ENCODE data around the gene DUT.

DUT gene

GRCh38 chr15:48360841-48361240 is 29.6 kb downstream of the DUT start:
- H3K9ac ChIP-seq (ENCODE audit: low read length), result peak overlapping the region; percentile 15
- no peak overlapping the region for H3K23ac ChIP-seq (ENCODE audit: low read length in 2 of 2)
- peaks cover 6% of the 10 kb centered on the region for H3K9me3 ChIP-seq (ENCODE audit: control insufficient read depth, low read length)
- peak; percentile 53 for DNase-seq
- H3K4ac ChIP-seq (ENCODE audit: low read depth in 1 of 2, low read length in 2 of 2), result no peak overlapping the region
- H2AFZ ChIP-seq (ENCODE audit: low read depth, low read length), result no peak overlapping the region
- no peaks in the 10 kb centered on the region for H3K79me1 ChIP-seq (replicated peaks; ENCODE audit: low read length, poor library complexity, severe bottlenecking)
- H4K91ac ChIP-seq (ENCODE audit: low read length), result no peak overlapping the region
- H3K4me3 ChIP-seq (ENCODE audit: insufficient read depth in 1 of 2, low read depth in 1 of 2, low read length in 2 of 2), result no peak overlapping the region
- H3K36me3 ChIP-seq (ENCODE audit: control insufficient read depth in 1 of 2, insufficient read depth in 2 of 2, low read depth in 1 of 2, low read length in 2 of 2), result no peaks in the 10 kb centered on the region
- H2AK5ac ChIP-seq (ENCODE audit: low read length, severe bottlenecking), result no peak overlapping the region
- H3K18ac ChIP-seq (ENCODE audit: low read depth in 1 of 2, low read length in 2 of 2), result no peak overlapping the region
- H2BK12ac ChIP-seq (ENCODE audit: low read length in 2 of 2), result no peak overlapping the region
- no peak overlapping the region for H3K27ac ChIP-seq (ENCODE audit: low read length, poor library complexity, severe bottlenecking)
- no peak overlapping the region for H3K14ac ChIP-seq (ENCODE audit: low read length in 2 of 2)
- H3K4me1 ChIP-seq (ENCODE audit: control insufficient read depth, insufficient read depth, low read depth, low read length), result no peaks in the 10 kb centered on the region
- WGBS, result 90% methylated on average over 1 of the region's 2 CpGs
- no peak overlapping the region for H2BK5ac ChIP-seq (ENCODE audit: low read depth, low read length, poor library complexity, severe bottlenecking)
- H3K4me2 ChIP-seq (ENCODE audit: low read length, poor library complexity, severe bottlenecking), result no peak overlapping the region
- no peak overlapping the region for H2BK15ac ChIP-seq (ENCODE audit: low read depth, poor library complexity, severe bottlenecking)
- H3K27me3 ChIP-seq (ENCODE audit: control insufficient read depth in 1 of 2, insufficient read depth in 1 of 2, low read length in 2 of 2), result no peaks in the 10 kb centered on the region
- no peak overlapping the region for H4K8ac ChIP-seq (ENCODE audit: low read length)
- H2BK120ac ChIP-seq (ENCODE audit: low read depth, low read length), result no peak overlapping the region

GRCh38 chr15:48361685-48362084 is 30.5 kb downstream of the DUT start:
- H3K4me3 ChIP-seq (ENCODE audit: insufficient read depth in 1 of 2, low read depth in 1 of 2, low read length in 2 of 2), result no peak overlapping the region
- H3K23ac ChIP-seq (ENCODE audit: low read length in 2 of 2), result no peak overlapping the region
- no peak overlapping the region for H3K4ac ChIP-seq (ENCODE audit: low read depth in 1 of 2, low read length in 2 of 2)
- H4K91ac ChIP-seq (ENCODE audit: low read length), result no peak overlapping the region
- no peak overlapping the region for H2AK5ac ChIP-seq (ENCODE audit: low read length, severe bottlenecking)
- H3K36me3 ChIP-seq (ENCODE audit: control insufficient read depth in 1 of 2, insufficient read depth in 2 of 2, low read depth in 1 of 2, low read length in 2 of 2), result no peaks in the 10 kb centered on the region
- no peak overlapping the region for H3K4me2 ChIP-seq (ENCODE audit: low read length, poor library complexity, severe bottlenecking)
- no peaks in the 10 kb centered on the region for H3K27me3 ChIP-seq (ENCODE audit: control insufficient read depth in 1 of 2, insufficient read depth in 1 of 2, low read length in 2 of 2)
- H3K4me1 ChIP-seq (ENCODE audit: control insufficient read depth, insufficient read depth, low read depth, low read length), result no peaks in the 10 kb centered on the region
- no peak overlapping the region for H2BK12ac ChIP-seq (ENCODE audit: low read length in 2 of 2)
- H2BK5ac ChIP-seq (ENCODE audit: low read depth, low read length, poor library complexity, severe bottlenecking), result no peak overlapping the region
- H3K79me1 ChIP-seq (replicated peaks; ENCODE audit: low read length, poor library complexity, severe bottlenecking), result no peaks in the 10 kb centered on the region
- no peak overlapping the region for H3K14ac ChIP-seq (ENCODE audit: low read length in 2 of 2)
- no peak overlapping the region for H4K8ac ChIP-seq (ENCODE audit: low read length)
- no peak overlapping the region for H2BK15ac ChIP-seq (ENCODE audit: low read depth, poor library complexity, severe bottlenecking)
- H3K18ac ChIP-seq (ENCODE audit: low read depth in 1 of 2, low read length in 2 of 2), result no peak overlapping the region
- no peak overlapping the region for H3K9ac ChIP-seq (ENCODE audit: low read length)
- H2BK120ac ChIP-seq (ENCODE audit: low read depth, low read length), result no peak overlapping the region
- no peak overlapping the region for H3K27ac ChIP-seq (ENCODE audit: low read length, poor library complexity, severe bottlenecking)
- DNase-seq, result no peak
- WGBS, result 100% methylated on average over 1 of the region's 2 CpGs
- H3K9me3 ChIP-seq (ENCODE audit: control insufficient read depth, low read length), result peaks cover 6% of the 10 kb centered on the region
- no peak overlapping the region for H2AFZ ChIP-seq (ENCODE audit: low read depth, low read length)

- Histone ChIP-seq H2AFZ (ENCODE audit: low read depth, low read length) (no peak overlapping the region), H2BK15ac (ENCODE audit: low read depth, poor library complexity, severe bottlenecking) (no peak overlapping the region), H3K27ac (ENCODE audit: low read length, poor library complexity, severe bottlenecking) (no peak overlapping the region)
Measured at GRCh38 chr15:48363474-48363873, 32.2 kb downstream of the DUT start.

GRCh38 chr15:48365575-48365974 is 34.3 kb downstream of the DUT start:
- H2BK15ac ChIP-seq (ENCODE audit: low read depth, poor library complexity, severe bottlenecking), result no peak overlapping the region
- no peak overlapping the region for H3K9ac ChIP-seq (ENCODE audit: low read length)
- H4K8ac ChIP-seq (ENCODE audit: low read length), result no peak overlapping the region
- no peak overlapping the region for H3K4me3 ChIP-seq (ENCODE audit: insufficient read depth in 1 of 2, low read depth in 1 of 2, low read length in 2 of 2)
- H3K18ac ChIP-seq (ENCODE audit: low read depth in 1 of 2, low read length in 2 of 2), result no peak overlapping the region
- no peak overlapping the region for H4K91ac ChIP-seq (ENCODE audit: low read length)
- no peaks in the 10 kb centered on the region for H3K36me3 ChIP-seq (ENCODE audit: control insufficient read depth in 1 of 2, insufficient read depth in 2 of 2, low read depth in 1 of 2, low read length in 2 of 2)
- no peak for DNase-seq
- no peak overlapping the region for H2BK120ac ChIP-seq (ENCODE audit: low read depth, low read length)
- no peaks in the 10 kb centered on the region for H3K79me1 ChIP-seq (replicated peaks; ENCODE audit: low read length, poor library complexity, severe bottlenecking)
- no peak overlapping the region for H2BK5ac ChIP-seq (ENCODE audit: low read depth, low read length, poor library complexity, severe bottlenecking)
- H3K27ac ChIP-seq (ENCODE audit: low read length, poor library complexity, severe bottlenecking), result no peak overlapping the region
- no peak overlapping the region for H3K23ac ChIP-seq (ENCODE audit: low read length in 2 of 2)
- no peak overlapping the region for H3K4ac ChIP-seq (ENCODE audit: low read depth in 1 of 2, low read length in 2 of 2)
- no peak overlapping the region for H3K14ac ChIP-seq (ENCODE audit: low read length in 2 of 2)
- 100% methylated on average over 1 of the region's 1 CpG for WGBS
- no peaks in the 10 kb centered on the region for H3K27me3 ChIP-seq (ENCODE audit: control insufficient read depth in 1 of 2, insufficient read depth in 1 of 2, low read length in 2 of 2)
- H3K4me2 ChIP-seq (ENCODE audit: low read length, poor library complexity, severe bottlenecking), result no peak overlapping the region
- no peak overlapping the region for H2AFZ ChIP-seq (ENCODE audit: low read depth, low read length)
- H3K4me1 ChIP-seq (ENCODE audit: control insufficient read depth, insufficient read depth, low read depth, low read length), result no peaks in the 10 kb centered on the region
- no peak overlapping the region for H2AK5ac ChIP-seq (ENCODE audit: low read length, severe bottlenecking)
- peaks cover 6% of the 10 kb centered on the region for H3K9me3 ChIP-seq (ENCODE audit: control insufficient read depth, low read length)
- H2BK12ac ChIP-seq (ENCODE audit: low read length in 2 of 2), result no peak overlapping the region

More at GRCh38 chr15:48363474-48363873, 32.2 kb downstream of the DUT start:
- Histone ChIP-seq H2AK5ac (ENCODE audit: low read length, severe bottlenecking) (no peak overlapping the region), H3K79me1 (replicated peaks; ENCODE audit: low read length, poor library complexity, severe bottlenecking) (no peaks in the 10 kb centered on the region), H3K4me2 (ENCODE audit: low read length, poor library complexity, severe bottlenecking) (no peak overlapping the region), H3K9ac (ENCODE audit: low read length) (no peak overlapping the region), H3K14ac (ENCODE audit: low read length in 2 of 2) (no peak overlapping the region), H4K91ac (ENCODE audit: low read length) (no peak overlapping the region), H3K18ac (ENCODE audit: low read depth in 1 of 2, low read length in 2 of 2) (no peak overlapping the region), H3K36me3 (ENCODE audit: control insufficient read depth in 1 of 2, insufficient read depth in 2 of 2, low read depth in 1 of 2, low read length in 2 of 2) (no peaks in the 10 kb centered on the region), H4K8ac (ENCODE audit: low read length) (no peak overlapping the region), H2BK12ac (ENCODE audit: low read length in 2 of 2) (no peak overlapping the region), H2BK120ac (ENCODE audit: low read depth, low read length) (no peak overlapping the region), H3K4me3 (ENCODE audit: insufficient read depth in 1 of 2, low read depth in 1 of 2, low read length in 2 of 2) (no peak overlapping the region), H3K27me3 (ENCODE audit: control insufficient read depth in 1 of 2, insufficient read depth in 1 of 2, low read length in 2 of 2) (no peaks in the 10 kb centered on the region), H3K9me3 (ENCODE audit: control insufficient read depth, low read length) (peaks cover 6% of the 10 kb centered on the region), H2BK5ac (ENCODE audit: low read depth, low read length, poor library complexity, severe bottlenecking) (no peak overlapping the region), H3K4me1 (ENCODE audit: control insufficient read depth, insufficient read depth, low read depth, low read length) (no peaks in the 10 kb centered on the region), H3K23ac (ENCODE audit: low read length in 2 of 2) (no peak overlapping the region), H3K4ac (ENCODE audit: low read depth in 1 of 2, low read length in 2 of 2) (no peak overlapping the region)
- 73% methylated on average over 5 of the region's 5 CpGs for WGBS
- DNase-seq, result no peak

Data from mesenchymal stem cell (in vitro differentiated cells and primary cell).